GM13977 (cell line): ENCODE data around the gene QRFPR.

Experiments used
- DNase-seq: peaks from one replicate; pipeline ENCODE4 v3.0.0; 2012; ENCODE audit warnings: low spot score
- in situ Hi-C: fragments of 300-500 bp; cut with MboI; formaldehyde crosslinking; loops from one replicate; pipeline ENCODE4 v1.12.0; 2022; ENCODE audit warnings: low sequenced_read_pairs, low pct_unique_long_range_greater_than_20kb, mixed read lengths, inconsistent platforms; ENCODE audit not compliant: unreplicated experiment
- TF ChIP-seq, protein P1 (sequence below): IDR thresholded peaks from 2 replicates; pipeline ENCODE4 v1.5.1; 2012; ENCODE audit warnings: mild to moderate bottlenecking, control low read depth; ENCODE audit not compliant: insufficient read depth; ENCODE audit errors: extremely low read depth, missing control alignments

Gene QRFPR

DNA sequence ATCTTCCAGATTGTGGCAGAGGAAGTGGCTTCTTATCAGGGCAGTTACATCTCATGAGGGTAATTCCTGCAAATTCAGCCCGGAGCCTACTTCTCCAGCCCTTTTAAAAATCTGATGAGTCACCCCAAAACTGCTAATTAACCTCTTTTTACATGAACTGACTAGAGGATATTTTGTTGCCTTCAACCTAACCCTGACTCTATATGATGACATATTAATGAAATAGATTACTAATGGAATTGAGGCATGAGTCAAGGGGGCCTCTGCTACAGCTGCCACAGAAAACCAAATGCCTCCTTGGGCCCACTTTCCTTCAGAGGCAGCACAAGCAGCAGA, 72.5 kb downstream of the QRFPR start:
- no peak for DNase-seq
- TF ChIP-seq, protein P1, sequence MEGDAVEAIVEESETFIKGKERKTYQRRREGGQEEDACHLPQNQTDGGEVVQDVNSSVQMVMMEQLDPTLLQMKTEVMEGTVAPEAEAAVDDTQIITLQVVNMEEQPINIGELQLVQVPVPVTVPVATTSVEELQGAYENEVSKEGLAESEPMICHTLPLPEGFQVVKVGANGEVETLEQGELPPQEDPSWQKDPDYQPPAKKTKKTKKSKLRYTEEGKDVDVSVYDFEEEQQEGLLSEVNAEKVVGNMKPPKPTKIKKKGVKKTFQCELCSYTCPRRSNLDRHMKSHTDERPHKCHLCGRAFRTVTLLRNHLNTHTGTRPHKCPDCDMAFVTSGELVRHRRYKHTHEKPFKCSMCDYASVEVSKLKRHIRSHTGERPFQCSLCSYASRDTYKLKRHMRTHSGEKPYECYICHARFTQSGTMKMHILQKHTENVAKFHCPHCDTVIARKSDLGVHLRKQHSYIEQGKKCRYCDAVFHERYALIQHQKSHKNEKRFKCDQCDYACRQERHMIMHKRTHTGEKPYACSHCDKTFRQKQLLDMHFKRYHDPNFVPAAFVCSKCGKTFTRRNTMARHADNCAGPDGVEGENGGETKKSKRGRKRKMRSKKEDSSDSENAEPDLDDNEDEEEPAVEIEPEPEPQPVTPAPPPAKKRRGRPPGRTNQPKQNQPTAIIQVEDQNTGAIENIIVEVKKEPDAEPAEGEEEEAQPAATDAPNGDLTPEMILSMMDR = no peak
- in situ Hi-C loops = no loop called here

DNA sequence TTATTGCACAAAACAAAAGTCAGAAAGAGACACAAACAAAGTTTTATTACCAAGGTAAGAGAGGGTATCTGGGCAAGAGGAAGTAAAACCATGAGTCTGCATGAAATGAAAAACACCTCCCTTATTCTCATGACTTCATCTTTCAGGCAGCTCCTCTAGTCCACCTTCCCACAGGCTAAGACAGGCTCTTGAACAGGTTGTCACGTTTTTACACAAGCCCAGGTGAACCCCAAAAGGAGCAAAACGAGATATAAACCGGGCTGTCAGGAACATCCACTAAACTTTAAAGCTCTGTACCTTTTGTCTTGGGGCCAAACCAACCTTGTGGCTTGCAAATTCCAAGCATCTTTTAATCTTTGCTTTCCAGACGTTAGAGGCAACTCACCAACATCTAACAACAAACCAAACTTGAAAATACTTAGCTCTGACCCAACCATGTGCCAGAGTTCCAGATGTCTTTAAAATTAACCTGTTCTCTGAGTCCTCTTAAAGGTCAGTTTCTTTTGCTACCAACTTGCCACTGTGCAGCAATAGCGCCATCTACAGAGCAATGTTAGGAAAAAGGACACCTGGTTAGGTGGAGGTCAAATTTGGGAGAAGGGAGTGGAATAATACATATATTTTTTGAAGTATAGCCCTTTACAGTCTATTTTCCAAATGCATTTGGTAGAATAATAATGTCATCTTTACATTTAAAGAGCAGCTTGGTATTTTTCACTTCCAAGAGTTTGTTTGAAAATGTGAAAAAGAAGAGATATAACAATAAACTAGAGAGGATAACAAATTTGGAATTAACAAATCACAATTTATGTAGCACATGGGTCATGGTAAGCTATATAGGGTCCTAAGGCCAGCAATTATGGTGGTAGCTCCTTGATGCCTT, 73.1 kb downstream of the QRFPR start:
- DNase-seq = peak; percentile 41
- TF ChIP-seq, protein P1 = peak; percentile 82
- in situ Hi-C loops = no loop called here

DNA sequence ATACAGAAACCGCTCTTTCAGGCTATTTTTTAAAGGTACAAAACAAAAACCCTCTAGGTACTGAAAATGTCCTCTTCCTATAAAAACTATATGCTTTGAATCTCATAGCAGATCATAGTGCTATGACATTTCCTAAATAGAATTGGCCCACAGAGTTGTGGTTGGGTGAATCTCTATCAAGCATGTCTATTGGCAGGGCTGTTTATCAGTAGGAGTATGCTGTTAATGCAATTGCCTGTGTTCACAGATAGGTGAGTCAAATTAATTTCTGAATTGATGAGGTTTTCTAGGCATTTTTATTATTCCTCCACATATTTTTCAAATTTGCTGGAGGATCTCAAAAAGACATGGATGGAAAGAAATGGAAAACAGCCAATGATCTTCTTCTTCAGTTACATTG, 73.9 kb downstream of the QRFPR start:
- DNase-seq = no peak
- TF ChIP-seq, protein P1 = no peak
- in situ Hi-C loops = no loop called here

DNA sequence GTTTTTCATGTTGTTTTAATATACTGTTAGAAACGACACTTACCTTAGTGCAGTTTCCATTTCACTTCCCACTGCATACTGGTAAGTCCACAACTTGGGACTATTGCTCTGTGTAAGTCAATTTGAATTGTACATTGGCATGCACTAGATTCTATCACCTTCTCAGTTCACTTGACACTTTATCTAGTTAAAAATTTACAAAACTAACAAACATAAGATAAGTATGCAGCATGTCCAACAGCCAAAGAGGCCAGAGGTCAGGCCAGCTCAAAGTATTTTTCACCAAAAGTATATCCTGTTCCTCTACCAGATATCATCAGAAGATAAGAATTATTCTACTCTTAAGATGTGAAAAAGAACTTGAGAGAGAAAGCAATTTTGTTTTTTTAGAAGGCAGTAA, 75.9 kb downstream of the QRFPR start:
- no peak for DNase-seq
- TF ChIP-seq, protein P1 = no peak
- in situ Hi-C loops = no loop called here

DNA sequence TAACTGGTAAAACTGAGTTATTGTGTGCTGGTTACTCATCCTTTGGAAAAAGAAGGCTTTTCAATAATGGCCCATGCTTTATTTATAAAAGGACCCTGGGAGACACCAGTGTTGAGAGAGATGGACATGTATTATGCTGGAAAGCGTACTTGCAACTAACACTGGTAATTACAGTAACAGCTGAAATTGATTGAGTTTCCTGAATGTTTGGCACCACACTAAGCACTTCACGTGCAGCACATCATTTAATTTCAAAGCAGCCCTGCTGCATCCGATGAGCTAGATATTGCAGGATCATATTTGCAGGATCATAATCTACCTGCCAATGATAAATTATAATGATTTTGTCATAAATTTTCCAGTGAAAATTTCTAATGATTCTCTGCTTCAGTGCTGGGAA, 81.5 kb downstream of the QRFPR start:
- DNase-seq = no peak
- TF ChIP-seq, protein P1 = no peak
- in situ Hi-C loops = no loop called here

DNA sequence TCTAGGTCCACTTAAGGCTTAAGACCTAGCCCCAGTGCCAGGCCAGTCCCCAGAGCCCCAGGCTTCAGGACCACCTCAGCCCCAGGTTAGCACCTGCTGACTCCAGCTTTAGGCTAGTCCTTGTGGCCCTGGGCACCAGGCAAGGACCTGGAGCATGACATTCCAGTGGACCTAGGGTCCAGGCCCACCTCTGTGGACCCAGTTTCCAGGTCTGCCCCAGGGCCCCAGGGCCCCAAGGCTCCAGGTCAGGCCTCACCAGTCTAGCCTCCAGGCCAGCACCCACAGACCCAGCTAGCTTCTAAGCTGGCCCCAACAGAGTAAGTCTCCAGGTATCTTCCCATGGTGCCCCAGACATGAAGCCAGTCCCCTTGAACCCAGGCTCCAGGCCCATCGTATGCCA, 97.5 kb downstream of the QRFPR start:
- DNase-seq = no peak
- TF ChIP-seq, protein P1 = no peak
- in situ Hi-C loops = no loop called here
